Pancreas (tissue), 10 donors: ENCODE data around the gene KRTAP16-1. TPM values are rescaled to one million over a fixed set of nuclear protein-coding genes. Genes with fewer than 3 reads are reported as not detected.

Experiments
- ATAC-seq, 4 donors: fragments of 200-7000 bp; cut with Tn5 transposase; one replicate each; pipeline versions ENCODE4 v1.8.0 to v1.9.1; 2020; ENCODE audit warnings: mild to moderate bottlenecking in 4 of 4, moderate library complexity in 4 of 4
- DNase-seq, 6 donors: peaks; one replicate each; pipeline ENCODE4 v3.0.0-alpha.2; 2020
- FAIRE-seq: peaks from 2 replicates; lab custom pipeline; 2012; peaks lifted over from hg19 to GRCh38; lab: Jason Lieb, UNC
- H3K27ac ChIP-seq, 4 donors: fragments of 200-600 bp; sonication (generic); 1 replicate in 3 of 4; 2 replicates in 1 of 4; pipeline versions ENCODE4 v1.5.0 to v1.8.0; 2020
- H3K27me3 ChIP-seq, 4 donors: fragments of 200-600 bp; one replicate each; pipeline ENCODE4 v1.8.0; 2021
- H3K36me3 ChIP-seq, 3 donors: fragments of 200-600 bp; sonication (generic) in 1 of 3; one replicate each; pipeline versions ENCODE4 v1.5.0 to v1.8.0; 2020 to 2021
- H3K4me1 ChIP-seq, 3 donors: fragments of 200-600 bp; one replicate each; pipeline ENCODE4 v1.8.0; 2021
- H3K4me3 ChIP-seq, 4 donors: fragments of 200-600 bp; sonication (generic) in 2 of 4; one replicate each; pipeline versions ENCODE4 v1.5.0 to v1.8.0; 2020 to 2021
- H3K9me3 ChIP-seq, 4 donors: fragments of 200-600 bp; one replicate each; pipeline ENCODE4 v1.8.0; 2021
- WGBS, 2 donors: extraction: QIAGEN DNeasy Blood & Tissue Kit; methylation state at CpG; one replicate each; pipeline ENCODE4 v1.1.7; 2013; 5-methylcytosine and 5-hydroxymethylcytosine counted together
- intact Hi-C, 3 donors: fragments of 100-400 bp; cut with DNase I; formaldehyde crosslinking; loops; one replicate each; pipeline versions ENCODE4 v1.11.1 to v1.14.2; 2022
- polyA plus RNA-seq, 2 donors: library from polyadenylated mRNA; stranded (reverse); fragments of 200-250 nt; gene quantifications; one replicate each; pipeline ENCODE4 v1.2.3, GENCODE V29; 2013
- total RNA-seq, 6 donors: library from RNA; stranded (reverse); fragmentation: NEBNext Ultra II Directional in 4 of 6; extraction: Animal tissue kit (Norgen Biotek cat#: 25700) in 4 of 6; gene quantifications; one replicate each; pipeline versions ENCODE4 v1.2.1 to v1.2.4, GENCODE V29; 2021 to 2023
- TF ChIP-seq, protein P1 (sequence below), 4 donors: fragments of 200-600 bp; sonication (generic) in 3 of 4; IDR thresholded peaks; one replicate each; pipeline versions ENCODE4 v1.5.0 to v1.8.0; 2021; ENCODE audit warnings: antibody characterized with exemption in 4 of 4
- donor health status: healthy with polysubstance abuse.
- donor health status: DM: no; HTN: no; CAD: no; lungs with moderate emphysema.
- donor health status: DM: no; HTN: no; CAD: no.
- donor health status: control.
- donor health status: control.
- donor health status: Bipolar disorder and iron deficiency.
- donor health status: DM: yes; HTN: yes; CAD: no.
- donor health status: DM: no; HTN: no; CAD: no.
- donor health status: DM: no; HTN: no; CAD: no.
- donor health status: DM: yes; HTN: yes; CAD: no.

The KRTAP16-1 gene
- total and polyA plus RNA-seq, 8 donors: not detected

DNA sequence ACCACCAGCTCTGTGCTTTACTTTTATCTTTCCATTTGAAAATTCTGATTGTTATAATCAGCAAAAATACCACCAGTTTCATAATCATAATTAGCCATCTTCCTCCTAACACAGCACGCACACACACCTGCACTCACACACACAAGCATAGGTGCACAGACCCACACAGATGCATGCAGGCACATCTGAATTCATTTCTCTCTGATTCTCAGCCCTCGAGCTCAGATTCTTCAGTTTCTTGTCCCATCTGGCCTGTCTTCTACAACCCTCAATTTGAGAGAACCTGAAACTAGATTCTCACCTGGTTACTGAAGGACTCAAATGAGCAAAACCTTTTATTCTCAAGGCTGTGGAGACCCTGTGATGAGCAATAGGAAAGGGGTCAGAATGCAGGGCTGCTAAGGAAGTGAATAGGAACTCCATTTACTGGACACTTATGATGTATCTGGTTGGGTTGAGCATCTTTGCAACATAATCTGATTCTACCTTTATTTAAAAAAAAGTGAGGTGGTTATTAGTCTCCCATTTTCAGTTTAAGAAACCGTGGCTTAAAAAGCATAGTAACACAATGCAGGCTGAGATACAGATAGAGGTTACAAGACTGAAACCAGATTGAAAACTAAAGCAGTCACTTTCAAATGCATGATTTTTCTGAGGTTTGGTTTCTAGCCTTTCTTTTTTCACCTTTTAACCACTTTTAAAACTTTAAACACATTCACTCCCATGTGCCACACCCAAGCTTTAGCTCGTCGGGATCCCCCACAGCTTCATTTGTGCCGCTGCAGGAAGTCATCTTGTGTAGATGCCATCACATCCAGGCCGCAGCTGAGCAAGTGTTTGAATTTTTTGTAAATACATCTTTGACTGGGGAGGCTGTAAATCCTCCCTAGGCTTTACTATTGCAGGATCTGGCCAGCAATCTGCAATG is 32.1 kb upstream of the KRTAP16-1 start:
- no peaks in the 10 kb centered on the region for H3K36me3 ChIP-seq
- TF ChIP-seq, protein P1, sequence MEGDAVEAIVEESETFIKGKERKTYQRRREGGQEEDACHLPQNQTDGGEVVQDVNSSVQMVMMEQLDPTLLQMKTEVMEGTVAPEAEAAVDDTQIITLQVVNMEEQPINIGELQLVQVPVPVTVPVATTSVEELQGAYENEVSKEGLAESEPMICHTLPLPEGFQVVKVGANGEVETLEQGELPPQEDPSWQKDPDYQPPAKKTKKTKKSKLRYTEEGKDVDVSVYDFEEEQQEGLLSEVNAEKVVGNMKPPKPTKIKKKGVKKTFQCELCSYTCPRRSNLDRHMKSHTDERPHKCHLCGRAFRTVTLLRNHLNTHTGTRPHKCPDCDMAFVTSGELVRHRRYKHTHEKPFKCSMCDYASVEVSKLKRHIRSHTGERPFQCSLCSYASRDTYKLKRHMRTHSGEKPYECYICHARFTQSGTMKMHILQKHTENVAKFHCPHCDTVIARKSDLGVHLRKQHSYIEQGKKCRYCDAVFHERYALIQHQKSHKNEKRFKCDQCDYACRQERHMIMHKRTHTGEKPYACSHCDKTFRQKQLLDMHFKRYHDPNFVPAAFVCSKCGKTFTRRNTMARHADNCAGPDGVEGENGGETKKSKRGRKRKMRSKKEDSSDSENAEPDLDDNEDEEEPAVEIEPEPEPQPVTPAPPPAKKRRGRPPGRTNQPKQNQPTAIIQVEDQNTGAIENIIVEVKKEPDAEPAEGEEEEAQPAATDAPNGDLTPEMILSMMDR (IDR thresholded peaks at IDR 0.05): no peak
- no peaks in the 10 kb centered on the region for H3K9me3 ChIP-seq
- FAIRE-seq (no peak), DNase-seq (no peak), ATAC-seq (no peak)
- 63 to 67% methylated on average over 7 of the region's 7 CpGs for WGBS, 2 donors
- H3K27me3 ChIP-seq: no peaks in the 10 kb centered on the region
- no peaks in the 10 kb centered on the region for H3K4me1 ChIP-seq
- H3K27ac ChIP-seq: no peak overlapping the region
- no peak overlapping the region for H3K4me3 ChIP-seq
- intact Hi-C loops: no loop called here

DNA sequence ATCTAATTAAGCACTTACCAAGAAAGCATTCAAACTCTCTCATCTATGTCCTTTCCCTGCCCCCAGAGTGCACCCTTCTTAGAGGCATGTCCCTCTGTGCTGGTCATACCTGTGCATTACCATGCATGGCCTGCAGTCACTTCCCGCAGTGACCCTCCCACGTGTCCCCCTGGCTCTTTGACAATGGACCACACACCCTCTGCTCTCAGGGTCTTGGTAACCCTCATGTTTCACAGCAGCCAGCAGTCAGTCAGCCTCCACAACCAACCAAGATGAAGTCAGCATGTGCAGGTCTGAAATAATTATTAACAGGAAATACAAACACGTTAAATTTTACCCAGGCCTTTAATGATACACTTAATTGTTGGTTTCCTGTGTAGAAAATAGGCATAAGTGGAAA is 31.4 kb upstream of the KRTAP16-1 start:
- Histone ChIP-seq H3K4me1 (no peaks in the 10 kb centered on the region), H3K9me3 (no peaks in the 10 kb centered on the region), H3K4me3 (no peak overlapping the region), H3K27ac (peak overlapping the region in 1 of 4 donors; percentile 19), H3K36me3 (no peaks in the 10 kb centered on the region), H3K27me3 (no peaks in the 10 kb centered on the region)
- peak in 2 of 4 donors; percentile 11 to 28 for ATAC-seq
- WGBS, 2 donors: 10 to 14% methylated on average over 3 of the region's 3 CpGs
- intact Hi-C loops: no loop called here
- DNase-seq: no peak
- no peak for FAIRE-seq
- TF ChIP-seq, protein P1 (IDR thresholded peaks at IDR 0.05): no peak

DNA sequence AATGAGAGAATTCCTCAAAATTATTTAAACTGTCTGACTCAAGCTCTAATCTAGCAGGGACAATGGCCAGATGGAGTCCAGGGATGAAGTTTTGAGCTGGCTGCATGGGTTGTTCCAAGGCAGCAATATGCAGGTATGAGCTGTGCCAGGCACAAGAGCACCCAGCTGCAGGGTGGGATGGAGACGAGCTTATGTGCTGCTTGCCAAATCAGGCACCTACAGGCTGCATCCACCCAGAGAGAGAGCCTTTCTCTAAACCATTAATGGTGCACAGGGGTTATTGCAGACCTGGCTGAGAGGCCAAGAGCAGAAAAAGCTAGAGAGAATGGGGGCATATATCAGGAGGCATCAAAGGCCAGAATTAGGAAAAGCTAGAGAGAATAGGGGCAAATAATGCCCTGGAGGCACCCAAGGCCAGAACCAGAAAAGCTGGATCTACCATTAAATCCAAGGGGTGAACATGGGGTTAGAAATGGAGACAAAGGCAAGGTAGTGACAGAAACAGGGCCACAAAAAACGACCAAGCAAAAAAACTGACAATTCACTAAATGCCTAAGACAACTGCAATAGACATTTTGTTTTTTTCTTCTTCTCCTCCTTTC is 30.6 kb upstream of the KRTAP16-1 start:
- H3K27me3 ChIP-seq: no peaks in the 10 kb centered on the region
- H3K4me3 ChIP-seq: no peak overlapping the region
- FAIRE-seq: no peak
- H3K9me3 ChIP-seq: no peaks in the 10 kb centered on the region
- no peak for DNase-seq
- ATAC-seq: no peak
- TF ChIP-seq, protein P1 (IDR thresholded peaks at IDR 0.05): no peak
- H3K27ac ChIP-seq: peak overlapping the region in 1 of 4 donors; percentile 28
- intact Hi-C loops: no loop called here
- H3K36me3 ChIP-seq: no peaks in the 10 kb centered on the region
- 29 to 33% methylated on average over 2 of the region's 2 CpGs for WGBS, 2 donors
- H3K4me1 ChIP-seq: no peaks in the 10 kb centered on the region

DNA sequence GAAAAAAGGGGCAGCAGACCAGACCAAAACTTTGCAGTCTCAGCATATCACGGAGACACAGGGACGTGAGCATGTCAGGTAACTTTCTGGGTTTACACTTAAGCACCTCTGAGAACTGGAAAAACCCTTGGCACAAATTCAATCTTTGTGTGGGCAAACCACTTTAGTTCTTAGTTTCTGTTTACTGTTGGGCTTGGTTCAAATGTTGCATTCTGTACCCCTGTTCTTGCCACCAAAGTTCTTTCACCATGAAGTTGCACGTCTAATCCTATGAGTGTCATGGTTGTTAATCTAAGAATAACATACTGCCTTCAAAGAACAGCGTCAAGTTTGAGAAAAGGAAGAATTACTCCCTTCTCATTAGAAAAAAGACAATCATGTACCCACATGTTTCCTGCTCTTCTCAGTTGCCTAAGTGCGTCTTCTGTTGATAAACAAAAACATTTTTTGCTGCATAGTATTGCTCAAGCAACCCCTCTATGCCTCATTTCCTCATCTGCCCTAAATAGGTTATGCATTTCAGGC is 29.9 kb upstream of the KRTAP16-1 start:
- Histone ChIP-seq H3K27me3 (no peaks in the 10 kb centered on the region), H3K36me3 (no peaks in the 10 kb centered on the region), H3K27ac (peak overlapping the region in 1 of 4 donors; percentile 48), H3K9me3 (no peaks in the 10 kb centered on the region), H3K4me3 (no peak overlapping the region), H3K4me1 (no peaks in the 10 kb centered on the region)
- intact Hi-C loops: no loop called here
- TF ChIP-seq, protein P1 (IDR thresholded peaks at IDR 0.05): no peak
- DNase-seq (no peak), ATAC-seq (peak in 2 of 4 donors; percentile 54 to 70), FAIRE-seq (no peak)
- WGBS, 2 donors: 33 to 45% methylated on average over 5 of the region's 5 CpGs
